IPS DF 6.9 (cell line): ENCODE data around the gene CTLA4.

ENCODE experiments used
- DNase-seq: peaks from one replicate; pipeline ENCODE4 v3.0.0-alpha.2; 2013; ENCODE audit warnings: low read depth, low spot score
- H3K27ac ChIP-seq: one replicate; pipeline ENCODE4 v1.5.1; 2013; ENCODE audit warnings: low read length, control low read depth
- H3K27me3 ChIP-seq: 2 replicates; pipeline ENCODE4 v1.6.1; 2013; ENCODE audit warnings: mild to moderate bottlenecking, low read length; ENCODE audit not compliant: control insufficient read depth, insufficient read depth
- H3K36me3 ChIP-seq: 2 replicates; pipeline ENCODE4 v1.6.1; 2013; ENCODE audit warnings: low read length; ENCODE audit not compliant: control insufficient read depth, insufficient read depth
- H3K4me1 ChIP-seq: 2 replicates; pipeline ENCODE4 v1.6.1; 2013; ENCODE audit warnings: low read length; ENCODE audit not compliant: control insufficient read depth, insufficient read depth
- H3K4me3 ChIP-seq: 2 replicates; pipeline ENCODE4 v1.5.1; 2013; ENCODE audit warnings: mild to moderate bottlenecking, low read length
- H3K9me3 ChIP-seq: 2 replicates; pipeline ENCODE4 v1.6.1; 2013; ENCODE audit warnings: low read length, inconsistent platforms; ENCODE audit not compliant: control insufficient read depth, insufficient read depth
- WGBS: extraction: QIAGEN DNeasy Blood & Tissue Kit; methylation state at CpG from one replicate; pipeline ENCODE4 v1.1.7; 2013; ENCODE audit warnings: mixed read lengths, missing lambda C conversion rate; ENCODE audit not compliant: insufficient read length, insufficient coverage; 5-methylcytosine and 5-hydroxymethylcytosine counted together

Gene CTLA4

DNA sequence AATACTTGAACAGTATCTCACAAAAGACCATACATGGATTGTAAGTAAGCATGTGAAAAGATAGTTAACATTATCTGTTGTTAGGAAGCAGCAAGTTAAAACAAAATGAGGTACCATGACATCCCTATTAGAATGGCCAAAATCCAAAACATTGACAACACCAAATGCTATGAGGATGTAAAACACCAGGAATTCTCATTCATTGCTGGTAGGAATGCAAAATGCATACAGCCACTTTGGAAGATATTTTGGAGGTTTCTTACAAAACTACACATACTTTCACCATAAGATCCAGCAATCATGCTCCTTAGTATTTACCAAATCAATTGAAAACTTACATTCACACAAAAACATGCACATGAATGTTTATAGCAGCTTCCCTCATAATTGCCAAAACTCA is 38.1 kb downstream of the CTLA4 start:
- H3K36me3 ChIP-seq: no peaks in the 10 kb centered on the region
- no peaks in the 10 kb centered on the region for H3K27me3 ChIP-seq
- no peaks in the 10 kb centered on the region for H3K9me3 ChIP-seq
- DNase-seq: no peak
- no peaks in the 10 kb centered on the region for H3K4me1 ChIP-seq
- no peak overlapping the region for H3K27ac ChIP-seq
- H3K4me3 ChIP-seq: no peak overlapping the region

DNA sequence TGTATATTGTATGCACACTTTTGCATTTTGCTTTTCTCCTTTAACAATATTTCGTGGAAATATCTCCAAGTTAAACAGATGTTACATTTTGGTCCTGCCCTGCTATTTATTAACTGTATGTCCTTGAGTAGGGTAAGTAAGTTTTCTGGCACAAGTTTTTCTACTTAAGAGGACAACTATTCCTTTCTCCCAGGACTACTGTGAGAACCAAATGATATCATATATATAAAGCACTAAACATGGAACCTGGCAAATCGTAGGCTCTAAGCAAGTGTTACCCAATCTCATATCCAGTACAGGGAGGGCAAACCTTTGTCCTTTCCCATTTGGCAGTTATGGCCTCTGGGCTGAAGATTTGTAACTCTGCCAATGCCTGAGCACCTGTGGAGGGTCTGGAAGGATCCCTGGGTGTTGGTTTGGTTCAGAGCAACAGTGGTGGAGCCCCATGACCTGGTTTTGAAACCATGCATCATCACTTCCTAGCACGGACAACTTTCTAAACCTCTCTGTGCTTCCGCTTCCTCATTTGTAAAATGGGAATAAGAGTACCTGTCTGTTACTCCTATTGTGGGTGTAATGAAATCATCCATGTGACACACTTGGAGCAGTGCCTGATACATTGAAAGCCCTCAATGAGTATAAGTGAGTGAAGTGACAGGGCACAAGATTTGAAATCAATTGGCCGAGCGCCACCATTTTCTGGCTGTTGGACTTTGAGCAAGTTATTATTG is 40.7 kb downstream of the CTLA4 start:
- no peak overlapping the region for H3K27ac ChIP-seq
- no peaks in the 10 kb centered on the region for H3K27me3 ChIP-seq
- no peaks in the 10 kb centered on the region for H3K4me1 ChIP-seq
- no peaks in the 10 kb centered on the region for H3K36me3 ChIP-seq
- no peak for DNase-seq
- no peak overlapping the region for H3K4me3 ChIP-seq
- H3K9me3 ChIP-seq: no peaks in the 10 kb centered on the region
- WGBS: no CpG with 5 or more reads among the region's 6 CpGs

DNA sequence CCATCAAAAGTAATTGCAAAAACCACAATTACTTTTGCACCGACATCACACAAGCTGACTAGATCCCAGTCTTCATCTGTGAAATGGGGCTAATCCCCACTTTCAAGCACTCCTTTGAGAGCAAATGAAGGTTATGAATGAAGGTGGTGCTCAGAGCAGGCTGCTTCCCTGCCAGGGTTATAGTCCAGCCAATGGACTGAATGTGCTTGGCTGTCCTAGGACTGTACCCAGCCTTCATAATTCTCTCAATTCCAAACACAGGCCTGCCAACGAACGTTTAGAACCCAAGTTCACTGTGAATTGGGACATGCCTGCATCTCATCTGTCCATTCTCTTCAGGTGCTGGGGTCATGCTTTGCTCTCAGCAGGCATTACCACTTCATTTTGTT is 41.2 kb downstream of the CTLA4 start:
- Histone ChIP-seq H3K27me3 (no peaks in the 10 kb centered on the region), H3K36me3 (no peaks in the 10 kb centered on the region), H3K4me3 (no peak overlapping the region), H3K9me3 (no peaks in the 10 kb centered on the region), H3K4me1 (no peaks in the 10 kb centered on the region), H3K27ac (no peak overlapping the region)
- WGBS: no CpG with 5 or more reads among the region's 3 CpGs
- DNase-seq: no peak

DNA sequence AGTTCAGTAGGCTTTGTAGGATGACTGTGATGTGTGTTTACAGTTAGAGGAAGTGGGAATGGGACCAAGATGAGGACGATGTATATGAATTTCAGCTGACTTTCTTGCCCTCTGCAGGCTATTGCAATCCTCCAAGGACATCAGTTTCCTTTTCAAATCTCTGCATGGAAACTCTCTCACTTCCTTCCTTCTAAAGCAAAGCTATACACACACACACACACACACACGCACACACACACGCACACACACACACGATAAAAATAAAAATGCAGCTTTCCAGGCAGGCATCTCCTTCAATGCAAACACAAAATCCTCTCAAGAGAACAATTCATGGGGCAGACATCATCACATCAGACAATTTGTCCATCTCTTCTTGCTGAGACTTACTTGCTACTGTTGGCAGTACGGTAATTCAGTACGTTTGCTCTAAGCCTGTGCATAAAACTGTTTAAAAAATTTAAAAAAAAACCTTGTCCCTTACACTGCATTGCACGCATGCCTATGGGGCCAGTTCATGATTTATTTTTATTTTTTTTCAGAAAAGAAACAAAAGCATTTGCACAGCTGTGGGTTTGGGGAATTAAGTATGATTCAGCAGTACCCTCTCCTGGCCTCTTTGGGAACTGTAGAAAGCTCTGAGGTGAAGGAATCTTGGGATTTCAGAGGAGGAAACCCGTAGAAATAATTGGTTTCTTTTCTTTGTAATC is 41.8 kb downstream of the CTLA4 start:
- DNase-seq: no peak
- WGBS: no CpG with 5 or more reads among the region's 8 CpGs
- H3K27me3 ChIP-seq: no peaks in the 10 kb centered on the region
- H3K4me1 ChIP-seq: no peaks in the 10 kb centered on the region
- H3K36me3 ChIP-seq: no peaks in the 10 kb centered on the region
- H3K27ac ChIP-seq: no peak overlapping the region
- H3K4me3 ChIP-seq: no peak overlapping the region
- no peaks in the 10 kb centered on the region for H3K9me3 ChIP-seq

DNA sequence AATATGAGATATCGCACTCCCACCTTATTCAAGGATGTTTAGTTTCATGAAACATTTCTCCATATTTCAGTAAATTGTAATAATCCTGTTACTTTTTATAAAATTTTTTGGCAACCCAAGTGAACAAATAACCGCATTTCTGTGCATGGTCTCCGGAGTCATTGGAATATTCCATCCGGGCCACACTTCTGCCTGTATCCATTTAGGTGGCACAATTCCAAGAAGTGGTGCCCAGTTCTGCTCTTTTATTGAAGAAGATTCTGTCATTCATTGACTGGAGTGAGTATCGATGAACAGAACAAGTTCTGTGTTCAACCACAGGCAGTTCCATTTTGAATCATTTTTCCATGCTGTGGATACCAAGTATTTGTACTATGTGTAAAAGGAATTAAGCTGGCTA is 42.4 kb downstream of the CTLA4 start:
- Histone ChIP-seq H3K36me3 (no peaks in the 10 kb centered on the region), H3K4me3 (no peak overlapping the region), H3K4me1 (no peaks in the 10 kb centered on the region), H3K27ac (no peak overlapping the region), H3K9me3 (no peaks in the 10 kb centered on the region), H3K27me3 (no peaks in the 10 kb centered on the region)
- DNase-seq: no peak
- no CpG with 5 or more reads among the region's 5 CpGs for WGBS

DNA sequence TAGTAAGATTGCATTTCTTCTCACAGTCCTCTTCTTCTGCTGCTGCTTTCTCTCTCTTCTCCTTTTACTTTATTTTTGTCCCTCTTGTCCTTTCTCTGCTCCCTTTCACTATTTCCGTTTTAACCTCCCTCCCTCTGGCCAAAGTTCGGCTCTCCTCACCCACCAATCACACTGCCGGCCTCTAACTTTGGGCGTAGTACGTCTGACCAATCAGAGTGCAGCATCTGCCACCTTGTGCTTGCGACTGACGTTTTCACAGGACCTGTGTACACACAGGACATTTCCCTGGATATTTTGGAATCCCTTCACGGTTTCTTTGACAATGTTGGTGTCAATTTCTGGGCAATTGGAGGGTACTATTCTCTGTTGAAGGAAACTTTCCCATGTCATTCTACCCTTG is 46.4 kb downstream of the CTLA4 start:
- Histone ChIP-seq H3K4me1 (no peaks in the 10 kb centered on the region), H3K4me3 (no peak overlapping the region), H3K27ac (no peak overlapping the region), H3K9me3 (no peaks in the 10 kb centered on the region), H3K36me3 (no peaks in the 10 kb centered on the region), H3K27me3 (no peaks in the 10 kb centered on the region)
- DNase-seq: no peak
- WGBS: no CpG with 5 or more reads among the region's 8 CpGs

GRCh38 chr2:203914546-203915182 is 47.1 kb downstream of the CTLA4 start:
- H3K27ac ChIP-seq: no peak overlapping the region
- H3K9me3 ChIP-seq: no peaks in the 10 kb centered on the region
- no peaks in the 10 kb centered on the region for H3K27me3 ChIP-seq
- H3K36me3 ChIP-seq: no peaks in the 10 kb centered on the region
- H3K4me1 ChIP-seq: no peaks in the 10 kb centered on the region
- H3K4me3 ChIP-seq: no peak overlapping the region
- WGBS: no CpG with 5 or more reads among the region's 8 CpGs
- DNase-seq: no peak

DNA sequence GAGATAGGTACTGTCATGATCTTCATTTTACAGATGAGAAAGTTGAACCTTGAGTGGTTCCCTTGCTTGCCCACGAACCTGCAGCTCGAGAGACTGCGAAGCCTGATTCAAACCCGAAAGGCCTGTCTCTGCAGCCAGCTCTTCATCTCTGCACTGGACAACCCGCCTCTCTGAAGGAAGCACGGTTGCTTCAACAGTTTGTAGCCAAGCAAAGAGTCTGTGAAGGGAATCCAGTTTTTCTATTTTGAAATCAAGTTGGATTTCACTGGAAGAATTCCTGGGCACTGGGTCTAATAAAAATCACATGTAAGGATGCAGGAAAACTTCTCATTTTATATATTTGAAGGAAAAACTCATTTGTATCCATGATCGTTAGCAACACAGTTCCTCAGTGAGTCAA is 47.7 kb downstream of the CTLA4 start:
- no peaks in the 10 kb centered on the region for H3K27me3 ChIP-seq
- H3K4me3 ChIP-seq: no peak overlapping the region
- DNase-seq: no peak
- no peaks in the 10 kb centered on the region for H3K9me3 ChIP-seq
- WGBS: no CpG with 5 or more reads among the region's 7 CpGs
- no peaks in the 10 kb centered on the region for H3K36me3 ChIP-seq
- H3K4me1 ChIP-seq: no peaks in the 10 kb centered on the region
- no peak overlapping the region for H3K27ac ChIP-seq

- Histone ChIP-seq H3K4me1 (no peaks in the 10 kb centered on the region), H3K36me3 (no peaks in the 10 kb centered on the region), H3K4me3 (no peak overlapping the region), H3K27me3 (no peaks in the 10 kb centered on the region), H3K9me3 (no peaks in the 10 kb centered on the region), H3K27ac (no peak overlapping the region)
- no peak for DNase-seq
Measured at GRCh38 chr2:203916756-203917155, 49.2 kb downstream of the CTLA4 start.

- no peaks in the 10 kb centered on the region for H3K36me3 ChIP-seq
- no peak for DNase-seq
- H3K4me3 ChIP-seq: no peak overlapping the region
- WGBS: no CpG with 5 or more reads among the region's 7 CpGs
- no peaks in the 10 kb centered on the region for H3K27me3 ChIP-seq
- no peak overlapping the region for H3K27ac ChIP-seq
- H3K4me1 ChIP-seq: no peaks in the 10 kb centered on the region
- no peaks in the 10 kb centered on the region for H3K9me3 ChIP-seq
Measured at GRCh38 chr2:203918264-203918663, 50.7 kb downstream of the CTLA4 start.

DNA sequence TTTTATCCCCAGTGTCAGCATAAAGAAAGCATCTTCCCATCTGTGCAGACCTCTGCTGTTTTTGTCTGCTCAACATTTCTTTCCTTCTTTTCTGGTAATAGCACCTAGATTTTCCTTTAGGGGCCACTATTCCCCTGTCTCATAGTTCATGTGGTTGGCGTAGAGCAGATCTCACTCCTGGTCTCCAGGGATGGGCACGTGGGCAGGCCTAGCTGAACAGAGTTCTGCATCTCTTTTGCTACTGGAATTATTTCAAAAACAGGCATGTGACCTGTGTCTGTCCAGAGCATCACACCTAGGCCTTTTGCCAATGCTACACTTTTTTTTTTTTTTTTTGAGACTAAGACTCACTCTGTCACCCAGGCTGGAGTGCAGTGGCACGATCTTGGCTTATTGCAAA is 51.3 kb downstream of the CTLA4 start:
- no peak overlapping the region for H3K27ac ChIP-seq
- H3K27me3 ChIP-seq: no peaks in the 10 kb centered on the region
- no peaks in the 10 kb centered on the region for H3K36me3 ChIP-seq
- H3K9me3 ChIP-seq: no peaks in the 10 kb centered on the region
- no peak overlapping the region for H3K4me3 ChIP-seq
- no CpG with 5 or more reads among the region's 3 CpGs for WGBS
- no peaks in the 10 kb centered on the region for H3K4me1 ChIP-seq
- no peak for DNase-seq
